GM18507 (cell line): ENCODE results near the gene WFDC2.

Experiments
- DNase-seq: peaks from one replicate; pipeline ENCODE4 v3.0.0; 2011; ENCODE audit warnings: low read depth; ENCODE audit not compliant: insufficient read length; ENCODE audit errors: extremely low spot score
- FAIRE-seq: peaks from 2 replicates; lab custom pipeline; 2011; peaks lifted over from hg19 to GRCh38; lab: Jason Lieb, UNC

Gene WFDC2

DNA sequence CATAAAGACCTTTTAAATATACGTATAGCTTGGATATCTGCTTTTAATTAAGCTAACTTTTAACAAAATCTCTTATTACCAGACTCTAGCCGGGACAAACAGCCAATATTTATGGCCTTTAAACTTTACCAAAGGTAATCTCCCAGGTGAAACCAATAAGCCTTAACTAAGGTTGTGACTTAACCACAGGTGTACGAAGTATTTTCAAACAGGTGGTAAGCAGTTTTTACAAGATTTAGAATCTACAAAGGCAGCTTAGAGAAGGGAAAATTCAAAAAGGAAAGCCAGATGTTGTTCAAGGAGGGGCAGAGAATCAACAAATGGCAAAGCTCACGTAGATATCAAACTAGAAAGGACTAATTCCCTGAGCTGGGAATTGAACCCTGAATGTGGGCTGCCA, 15.8 kb downstream of the WFDC2 start:
- no peak for DNase-seq
- no peak for FAIRE-seq

DNA sequence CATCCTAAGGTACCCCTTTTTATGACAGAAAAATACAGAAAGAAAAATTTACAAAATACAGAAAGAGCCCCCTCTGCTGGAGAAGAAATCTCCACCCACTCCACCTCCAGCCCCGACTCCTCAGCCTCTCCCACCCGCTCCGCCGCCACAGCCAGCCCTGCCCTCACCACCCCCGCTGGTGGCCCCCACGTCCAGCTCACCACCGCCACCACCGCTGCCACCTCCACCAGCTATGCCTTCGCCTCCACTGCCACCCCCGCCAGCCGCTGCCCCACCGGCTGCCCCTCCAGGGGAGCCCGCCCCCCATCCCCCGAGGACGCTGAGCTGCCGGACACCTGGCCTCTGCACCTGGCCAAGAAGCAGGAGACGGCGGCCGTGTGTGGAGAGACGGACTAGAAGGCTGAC, 17.7 kb downstream of the WFDC2 start:
- DNase-seq (no peak), FAIRE-seq (no peak)

DNA sequence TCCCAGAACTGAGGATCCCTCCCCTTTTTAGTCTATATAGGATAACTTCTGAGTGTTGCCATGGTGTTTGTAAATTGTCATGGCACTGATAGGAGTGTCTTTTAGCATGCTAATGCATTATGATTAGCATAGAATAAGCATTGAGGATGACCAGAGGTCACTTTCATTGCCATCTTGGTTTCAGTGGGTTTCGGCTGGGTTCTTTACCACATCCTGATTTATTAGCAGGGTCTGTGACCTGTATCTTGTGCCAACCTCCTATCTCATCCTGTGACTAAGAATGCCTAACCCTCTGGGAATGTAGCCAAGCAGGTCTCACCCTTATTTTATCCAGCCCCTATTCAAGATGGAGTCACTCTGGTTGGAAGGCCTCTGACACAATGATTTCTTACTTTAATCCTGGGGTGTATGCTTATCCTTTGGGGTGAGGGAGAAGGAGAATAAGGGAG, 19.6 kb downstream of the WFDC2 start:
- no peak for FAIRE-seq
- DNase-seq: no peak

DNA sequence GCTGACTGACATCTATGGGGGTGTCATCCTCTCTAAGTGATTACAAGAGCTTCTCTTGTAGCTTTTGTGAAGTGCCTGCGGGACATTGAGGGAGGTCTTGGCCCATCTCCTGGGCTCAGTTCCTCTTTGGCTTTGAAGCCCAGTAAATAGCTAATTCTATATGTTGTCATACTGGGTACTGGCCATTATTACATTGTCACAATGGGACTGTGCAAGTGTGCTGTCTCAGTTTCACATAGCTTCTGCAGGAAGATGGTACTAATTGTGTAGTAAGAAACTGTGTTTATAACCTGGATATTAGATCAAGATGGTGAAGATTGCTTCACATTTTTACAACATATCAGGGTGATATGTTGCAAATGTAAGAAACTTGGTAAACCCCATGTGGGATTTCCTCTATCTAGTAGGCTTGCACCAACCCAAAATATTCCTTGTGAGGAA, 26.0 kb downstream of the WFDC2 start:
- no peak for DNase-seq
- no peak for FAIRE-seq

DNA sequence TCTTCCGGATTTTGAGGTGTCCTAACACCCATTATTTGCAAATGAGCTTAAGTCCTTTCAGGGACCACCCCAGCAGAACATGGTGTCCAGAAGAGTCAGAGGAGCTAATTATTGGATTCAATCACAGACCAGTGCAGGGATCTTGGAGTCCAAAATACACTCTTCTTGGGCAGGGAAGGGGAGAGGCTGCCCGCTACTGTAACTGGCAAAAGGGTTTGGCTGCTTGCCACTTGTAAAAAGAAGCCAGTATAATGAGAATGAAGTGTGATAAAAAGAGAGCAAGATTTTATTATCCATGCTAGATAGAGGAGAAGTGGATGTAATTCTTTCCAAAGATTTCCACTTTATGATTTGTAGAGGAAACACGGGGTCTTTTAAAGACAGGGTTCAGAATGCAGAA, 26.6 kb downstream of the WFDC2 start:
- FAIRE-seq: no peak
- DNase-seq: no peak

DNA sequence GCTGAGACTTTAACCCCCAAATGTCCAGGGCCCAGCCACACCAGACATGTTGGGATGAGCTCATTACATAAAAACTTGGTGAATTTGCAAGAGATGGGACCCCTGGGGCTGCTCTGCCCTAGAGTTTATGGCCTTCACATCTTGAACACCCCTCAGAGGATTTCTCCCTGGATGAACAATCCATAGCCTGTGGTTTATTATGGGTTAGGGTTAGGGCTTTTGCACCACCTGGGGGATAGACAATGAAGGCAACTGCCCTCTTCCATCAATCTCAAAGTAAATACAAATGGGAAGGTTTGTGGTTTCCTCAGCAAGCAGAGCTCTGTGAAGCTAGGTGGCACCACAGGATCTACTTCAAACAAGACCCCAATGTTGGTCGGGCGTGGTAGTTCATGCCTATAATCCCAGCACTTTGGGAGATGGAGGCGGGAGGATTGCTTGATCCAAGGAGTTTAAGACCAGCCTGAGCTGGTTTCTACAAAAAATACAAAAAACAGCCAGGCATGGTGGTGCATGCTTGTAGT, 28.5 kb downstream of the WFDC2 start:
- FAIRE-seq (no peak), DNase-seq (no peak)

DNA sequence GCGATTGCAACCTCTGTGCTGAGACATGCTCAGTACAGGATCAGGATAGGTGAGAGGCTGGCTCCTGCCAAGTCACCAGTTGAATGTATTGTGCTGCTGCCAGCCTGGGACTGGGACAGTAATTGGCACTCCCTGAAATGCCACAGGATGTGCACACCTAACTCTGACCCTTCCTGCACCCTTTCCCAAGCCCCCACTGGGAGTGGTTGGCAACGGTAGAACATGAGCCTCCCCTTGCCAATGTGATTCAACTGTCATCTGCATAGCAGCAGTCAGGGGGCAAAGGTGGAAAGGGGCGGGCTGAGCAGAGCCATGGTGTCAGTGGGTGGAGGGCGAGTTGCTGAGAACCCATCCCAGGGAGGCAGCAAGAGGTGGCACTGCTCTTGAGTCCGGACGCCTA, 30.5 kb downstream of the WFDC2 start:
- DNase-seq (no peak), FAIRE-seq (no peak)

DNA sequence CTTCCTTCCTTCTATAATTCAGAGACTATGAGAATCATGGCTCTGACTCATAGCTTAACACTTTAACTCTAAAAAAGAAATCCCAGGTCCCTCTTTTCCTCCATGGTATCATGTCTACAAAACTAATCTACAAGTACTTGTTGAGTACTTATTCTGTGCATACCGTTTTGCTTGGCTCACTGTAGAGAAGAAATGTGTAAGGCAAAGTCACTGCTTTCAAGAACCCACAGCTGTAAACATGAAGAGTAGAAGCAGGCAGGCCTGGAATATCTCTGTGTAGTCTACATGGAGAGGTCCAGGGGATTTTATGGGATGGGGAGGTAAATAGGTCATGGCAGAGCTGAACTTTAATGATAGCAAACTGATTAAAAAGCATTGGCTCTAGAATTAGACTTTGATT, 32.0 kb downstream of the WFDC2 start:
- FAIRE-seq: no peak
- DNase-seq: no peak

DNA sequence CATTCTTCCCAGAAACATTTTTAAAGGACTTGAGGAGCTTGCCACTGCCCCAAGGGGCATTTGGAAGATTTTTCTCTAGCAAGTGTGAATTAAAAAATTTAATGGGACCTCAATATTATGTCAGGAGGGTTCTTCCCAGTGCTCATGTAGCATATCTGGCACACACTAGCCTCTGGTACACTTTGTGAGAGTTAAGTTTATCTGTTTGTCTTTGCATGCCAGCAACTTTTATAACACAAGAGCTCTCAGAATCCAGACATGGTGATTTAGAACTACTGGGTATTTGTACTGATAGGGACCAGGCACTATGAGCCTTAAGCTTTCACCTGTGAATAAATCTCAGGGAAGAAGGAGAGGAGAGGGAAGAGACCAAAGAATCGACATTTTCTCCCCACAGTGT, 33.0 kb downstream of the WFDC2 start:
- no peak for FAIRE-seq
- no peak for DNase-seq

DNA sequence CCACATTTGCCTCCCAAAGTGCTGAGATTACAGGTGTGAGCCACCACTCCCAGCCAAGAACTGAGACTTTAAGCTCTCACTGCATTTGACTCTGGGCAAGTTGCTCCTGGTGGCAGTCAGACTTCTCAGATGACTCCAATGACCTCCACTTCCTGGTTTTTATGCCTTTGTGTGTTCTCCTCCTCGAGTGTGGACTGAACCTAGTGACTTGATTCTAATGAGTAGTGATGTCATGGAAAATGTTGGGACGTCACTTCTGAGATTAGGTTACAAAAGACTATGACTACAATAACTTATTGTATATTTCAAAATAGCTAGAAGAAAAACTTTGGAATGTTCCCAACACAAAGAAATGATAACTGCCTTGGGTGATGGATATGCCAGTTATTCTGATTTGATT, 33.9 kb downstream of the WFDC2 start:
- DNase-seq (no peak), FAIRE-seq (no peak)

DNA sequence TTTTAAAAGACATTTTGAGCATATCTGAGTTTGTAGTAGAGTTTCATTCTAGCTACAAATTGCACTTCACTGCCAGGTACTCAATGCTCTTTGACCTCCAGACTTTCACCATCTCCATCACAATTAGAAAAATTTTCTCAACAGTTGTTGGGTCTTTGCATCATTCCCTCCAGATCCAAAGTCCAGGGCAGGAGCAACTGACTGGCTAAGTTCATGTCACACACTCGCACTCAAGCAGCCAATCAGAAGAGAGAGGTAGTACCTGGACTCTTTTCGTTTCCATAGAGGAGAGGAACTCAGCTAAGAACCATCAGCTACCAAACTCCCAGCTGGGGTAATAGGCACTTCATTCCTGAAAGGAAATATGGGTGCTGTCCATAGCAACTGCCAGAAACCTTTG, 36.8 kb downstream of the WFDC2 start:
- FAIRE-seq (no peak), DNase-seq (no peak)

DNA sequence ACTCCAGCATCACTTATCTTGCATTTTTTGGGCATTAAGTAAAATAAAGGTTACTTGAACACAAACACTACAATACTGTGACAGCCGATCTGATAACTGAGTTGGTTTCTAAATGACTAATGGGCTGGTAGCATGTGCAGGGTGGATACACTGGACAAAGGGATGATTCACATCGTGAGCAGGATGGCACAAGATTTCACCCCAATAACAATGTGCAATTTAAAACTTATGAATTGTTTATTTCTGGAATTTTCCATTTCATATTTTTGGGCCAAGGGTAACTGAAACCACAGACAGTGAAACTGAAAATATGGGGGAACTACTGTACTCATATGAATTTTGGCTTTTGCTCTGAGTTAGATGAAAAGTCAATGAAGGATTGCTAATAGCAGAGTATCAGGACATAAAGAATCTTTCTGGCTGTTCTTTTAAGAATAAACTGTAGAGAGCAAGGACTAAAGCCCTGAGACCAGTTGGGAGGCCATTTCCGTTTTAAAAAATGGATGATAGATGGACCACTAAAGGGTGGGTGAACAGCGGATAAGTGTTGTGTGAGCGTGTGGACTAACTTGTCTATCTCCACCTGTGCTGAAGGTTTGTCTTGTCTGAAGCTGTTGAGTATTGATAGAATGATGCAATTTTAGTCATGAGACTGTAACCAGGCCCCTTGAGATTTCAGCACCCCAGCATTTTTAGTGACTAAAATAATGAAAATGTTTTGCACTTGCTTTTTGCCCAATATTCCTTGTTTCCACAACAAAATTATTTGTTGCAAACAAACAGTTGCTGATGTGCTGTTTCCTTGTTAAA, 37.7 kb downstream of the WFDC2 start:
- DNase-seq (no peak), FAIRE-seq (peak; percentile 52)

DNA sequence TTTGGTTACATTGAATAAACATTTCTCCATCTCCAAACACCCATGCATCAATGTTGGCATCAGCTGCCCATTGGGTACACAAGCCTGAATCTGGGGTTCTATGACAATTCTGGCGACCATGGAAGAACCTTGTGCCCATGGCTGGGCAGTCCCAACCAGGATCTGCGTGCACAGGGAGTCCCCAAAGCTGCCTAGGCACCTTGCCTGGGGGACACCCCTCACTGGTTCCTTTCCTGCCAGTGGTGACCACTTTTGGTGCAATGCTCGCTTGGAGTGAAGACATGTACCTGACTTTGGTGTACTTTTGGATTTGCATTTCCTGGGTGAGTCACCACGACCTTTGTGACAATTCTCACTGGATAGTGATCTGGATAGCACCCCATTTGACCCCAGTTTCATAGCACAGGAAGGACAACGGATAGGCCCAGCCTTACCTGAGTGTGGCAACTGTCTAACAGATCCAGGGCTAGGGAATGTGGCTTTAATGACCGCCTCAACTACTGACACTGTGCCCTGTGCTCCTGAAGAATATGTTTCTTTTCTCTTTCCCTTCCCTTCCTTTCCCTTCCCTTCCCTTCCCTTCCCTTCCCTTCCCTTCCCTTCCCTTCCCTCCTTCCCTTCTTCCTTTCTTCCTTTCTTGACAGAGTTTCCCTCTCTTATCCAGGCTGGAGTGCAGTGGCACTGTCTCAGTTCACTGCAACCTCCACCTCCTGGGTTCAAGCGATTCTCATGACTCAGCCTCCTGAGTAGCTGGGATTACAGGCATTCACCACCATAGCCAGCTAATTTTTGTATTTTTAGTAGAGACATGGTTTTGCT, 38.7 kb downstream of the WFDC2 start:
- FAIRE-seq (no peak), DNase-seq (no peak)

DNA sequence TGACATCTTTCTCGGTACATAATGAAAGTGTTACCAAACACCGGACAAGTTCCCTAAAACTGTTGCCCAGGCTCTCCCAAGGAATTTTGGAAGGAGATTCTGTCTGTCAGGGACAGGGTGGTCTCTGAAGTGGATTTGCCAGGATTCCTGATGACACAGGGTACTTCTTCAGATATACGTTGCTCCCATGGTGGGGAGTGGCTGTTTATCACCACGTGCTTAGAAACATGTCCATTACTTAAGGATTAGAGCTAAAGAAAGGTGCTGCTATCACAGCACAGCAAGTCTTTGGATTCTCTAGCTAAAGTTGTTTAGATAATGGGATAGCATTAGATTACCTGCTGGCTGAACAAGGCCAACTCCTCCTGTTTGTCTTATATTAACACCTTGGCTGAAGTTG, 39.5 kb downstream of the WFDC2 start:
- no peak for DNase-seq

DNA sequence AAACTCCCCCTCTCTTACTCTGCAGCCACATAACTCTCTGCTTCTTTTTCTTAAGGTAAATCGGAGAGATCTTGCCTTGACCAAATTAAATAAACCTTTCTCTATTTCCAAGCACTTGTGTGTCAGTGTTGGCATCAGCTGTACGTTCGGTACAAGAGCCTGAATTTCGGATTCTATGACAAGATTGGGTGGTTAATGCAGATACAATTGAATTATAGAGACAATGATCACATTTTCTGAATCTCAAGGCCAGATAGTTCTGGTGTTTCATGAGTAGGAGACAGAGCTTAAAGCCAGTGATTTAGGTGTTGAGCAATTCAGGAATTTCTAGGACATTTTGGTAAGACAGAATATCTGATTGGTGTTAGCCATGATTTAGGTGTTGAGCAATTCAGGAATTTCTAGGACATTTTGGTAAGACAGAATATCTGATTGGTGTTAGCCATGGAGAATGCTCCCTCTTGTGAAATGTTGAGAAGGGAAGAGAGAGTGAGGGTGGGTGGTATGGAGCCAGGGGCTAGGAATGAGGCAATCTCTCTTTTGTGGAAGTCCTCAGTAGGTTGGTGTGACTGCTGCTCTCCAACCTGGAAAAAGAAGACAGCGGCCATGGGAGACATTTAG, 40.8 kb downstream of the WFDC2 start:
- no peak for DNase-seq
- no peak for FAIRE-seq

More for the DNA sequence above, 39.5 kb downstream of the WFDC2 start:
- no peak for FAIRE-seq

DNA sequence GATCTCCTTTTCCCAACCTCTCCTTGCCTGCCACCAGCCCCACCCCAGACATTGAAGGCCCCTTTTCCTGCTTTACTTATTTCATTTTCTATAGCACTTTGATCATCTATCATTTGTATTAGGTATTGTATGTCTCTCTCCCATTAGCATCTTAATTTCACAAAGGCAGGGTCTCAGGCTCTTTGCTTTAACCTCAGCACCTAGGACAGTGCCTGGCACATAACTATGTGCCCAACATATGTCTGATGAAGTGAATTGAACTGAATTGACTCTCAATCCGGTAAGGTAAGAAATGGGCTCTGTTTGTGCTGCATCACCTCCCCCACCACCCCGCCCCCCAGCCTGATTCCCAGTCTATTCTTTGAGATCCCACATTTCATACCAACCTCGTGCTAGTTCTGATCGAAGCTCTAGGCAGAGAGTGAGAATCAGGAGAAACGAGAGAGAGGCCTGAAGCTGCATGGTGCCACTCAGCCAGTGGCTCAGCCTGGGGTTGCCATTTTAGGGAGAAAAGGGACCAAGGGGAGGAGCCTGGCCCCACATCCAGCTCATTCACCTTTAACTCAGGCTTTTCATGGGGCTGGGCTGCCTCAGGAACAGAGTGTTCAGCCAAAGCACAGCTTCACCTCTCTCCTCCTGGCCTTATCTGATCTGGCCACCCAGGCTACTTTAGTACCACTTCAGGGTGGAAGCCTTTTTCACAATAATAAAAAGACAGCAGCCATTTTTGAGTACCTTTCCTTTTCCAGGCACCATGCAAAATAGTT, 45.8 kb downstream of the WFDC2 start, which contains the start of gene SPINT3:
Gene SPINT3, minus strand, starts transcription at position 476 of the 767 bp plus-strand sequence. Its CDS starts 14 bp downstream, at position 462.
- no peak for DNase-seq
- FAIRE-seq: no peak

DNA sequence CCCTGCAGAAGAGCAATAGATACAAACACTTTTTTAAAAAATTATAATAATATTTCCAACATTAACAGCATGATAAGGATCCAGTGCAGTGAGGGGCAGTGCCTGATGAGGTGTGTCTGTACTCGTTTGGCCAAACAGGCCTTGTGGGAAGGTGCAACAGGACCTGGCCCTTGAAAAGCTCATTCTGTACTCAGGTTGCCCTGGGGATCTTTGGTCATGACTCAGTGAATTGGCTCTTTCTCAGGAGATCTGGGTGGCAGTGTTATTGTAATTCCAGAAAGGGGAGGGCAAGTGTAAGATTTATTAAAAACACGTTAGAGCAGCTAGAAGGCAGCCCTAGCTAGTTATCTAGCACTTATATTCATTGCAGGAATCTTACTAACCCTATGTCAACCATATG, 48.7 kb downstream of the WFDC2 start:
- FAIRE-seq: no peak

DNA sequence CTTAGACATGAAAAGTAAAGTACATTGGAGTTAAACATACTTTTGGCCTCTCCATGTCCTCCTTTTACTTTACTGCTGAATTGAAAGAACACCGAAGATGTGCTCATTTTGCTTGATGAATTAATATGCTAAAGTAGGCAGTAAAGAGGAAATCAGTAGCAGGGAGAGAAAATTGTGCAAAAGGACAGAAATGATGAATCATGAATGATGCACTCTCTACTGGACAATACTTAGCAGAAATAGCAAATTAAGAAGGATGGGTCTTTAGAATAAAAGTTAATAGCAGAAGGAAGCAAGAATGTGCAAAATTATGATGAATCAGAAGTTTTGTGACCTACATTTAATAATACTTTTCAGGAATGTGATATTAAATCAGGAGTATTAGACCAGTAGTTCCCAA, 54.3 kb downstream of the WFDC2 start:
- FAIRE-seq: no peak
- no peak for DNase-seq

More for the DNA sequence above, 48.7 kb downstream of the WFDC2 start:
- no peak for DNase-seq

DNA sequence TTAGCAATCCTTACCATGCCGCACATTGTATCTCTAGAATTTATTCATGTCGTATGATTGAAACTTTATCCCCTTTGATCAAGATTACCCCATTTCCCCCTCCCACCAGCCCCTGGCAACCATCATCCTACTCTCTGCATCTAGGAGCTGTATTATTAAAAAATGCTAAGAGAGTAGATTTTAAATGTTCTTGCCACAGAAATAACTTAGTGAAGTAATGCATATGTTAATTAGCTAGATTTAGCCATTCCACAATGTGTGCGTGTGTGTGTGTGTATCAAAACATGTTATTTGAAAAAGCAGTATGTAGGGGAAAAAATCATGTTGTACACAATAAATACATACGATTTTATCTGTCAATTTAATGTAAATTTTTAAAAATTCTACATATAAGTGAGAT, 57.7 kb downstream of the WFDC2 start:
- no peak for FAIRE-seq
- DNase-seq: no peak
